H1 (cell line): ENCODE results near the gene MRI1. TPM values are rescaled to one million over a fixed set of nuclear protein-coding genes. Genes with fewer than 3 reads are reported as not detected.

ENCODE experiments used
- ATF2 ChIP-seq: IDR thresholded peaks from 2 replicates; pipeline ENCODE4 v1.6.1; 2012; ENCODE audit warnings: low read length, inconsistent platforms
- CHD7 ChIP-seq: fragments of 300-600 bp; sonication (generic); IDR thresholded peaks from 2 replicates; pipeline ENCODE4 v1.7.1; 2012; ENCODE audit warnings: low read length, moderate library complexity, mild to moderate bottlenecking, inconsistent platforms; ENCODE audit not compliant: insufficient replicate concordance
- EGR1 ChIP-seq: IDR thresholded peaks from 2 replicates; pipeline ENCODE4 v1.6.1; 2011; ENCODE audit warnings: low read depth, low read length, borderline replicate concordance
- KDM4A ChIP-seq: IDR thresholded peaks from one replicate; pipeline ENCODE4 v1.7.1; 2012; ENCODE audit warnings: low read depth, mild to moderate bottlenecking, moderate library complexity, low read length, inconsistent platforms; ENCODE audit not compliant: severe bottlenecking
- PHF8 ChIP-seq: fragments of 200-600 bp; sonication (generic); conservative IDR thresholded peaks from 2 replicates; pipeline ENCODE4 v1.7.1; 2012; ENCODE audit warnings: low read depth, mild to moderate bottlenecking, inconsistent platforms, low read length, moderate library complexity
- RBBP5 ChIP-seq: IDR thresholded peaks from 2 replicates; pipeline ENCODE4 v1.7.1; 2012; ENCODE audit warnings: low read depth, mild to moderate bottlenecking, inconsistent platforms, low read length, moderate library complexity, borderline replicate concordance
- polyA plus RNA-seq, 7 experiments: library from polyadenylated mRNA; depleted of rRNA in 3 of 7; stranded (reverse) in 5 of 7; unstranded in 2 of 7; fragments of >200 nt in 5 of 7; fragments of 200-250 nt in 2 of 7; gene quantifications; 1 replicate in 5 of 7; 2 replicates in 1 of 7; 4 replicates in 1 of 7; pipeline versions ENCODE4 v1.2.1 to v1.2.3, GENCODE V29; 2011 to 2013; ENCODE audit warnings: missing spikeins in 2 of 7, mixed read lengths in 2 of 7
- total RNA-seq: library from RNA; stranded (reverse); fragmentation: NEBNext Ultra II Directional; extraction: Animal tissue kit (Norgen Biotek cat#: 25700); gene quantifications from 2 replicates; pipeline ENCODE4 v1.2.1, GENCODE V29; 2021
- TF ChIP-seq, protein P1 (sequence below): IDR thresholded peaks from 2 replicates; pipeline ENCODE4 v1.6.1; 2012; ENCODE audit warnings: inconsistent platforms

Gene MRI1
- total and polyA plus RNA-seq, 2 of the 8 experiments (the other 6 are each of a cell fraction or from before 2014, with no cell fraction given), result 24.5 to 29.5 TPM

- TF ChIP-seq ATF2, result no peak
- TF ChIP-seq KDM4A, result no peak
- TF ChIP-seq RBBP5, result no peak
- TF ChIP-seq, protein P1, sequence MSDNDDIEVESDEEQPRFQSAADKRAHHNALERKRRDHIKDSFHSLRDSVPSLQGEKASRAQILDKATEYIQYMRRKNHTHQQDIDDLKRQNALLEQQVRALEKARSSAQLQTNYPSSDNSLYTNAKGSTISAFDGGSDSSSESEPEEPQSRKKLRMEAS, result no peak
- no peak for TF ChIP-seq EGR1
- no peak for TF ChIP-seq CHD7
- no peak for TF ChIP-seq PHF8
Observed at GRCh38 chr19:13790354-13790753, 26.0 kb downstream of the MRI1 start (continued).
